MV-4-11 (cell line): ENCODE results near the gene KLHL3.
A peak's percentile ranks its signal among the peaks of the same experiment; 100 is the strongest.

Source experiments
- DNase-seq: peaks from one replicate; lab custom pipeline; 2025; lab: John Stamatoyannopoulos, UW

Gene KLHL3

GRCh38 chr5:137630972-137631370, 104.9 kb downstream of the KLHL3 start:
- no peak for DNase-seq

DNA sequence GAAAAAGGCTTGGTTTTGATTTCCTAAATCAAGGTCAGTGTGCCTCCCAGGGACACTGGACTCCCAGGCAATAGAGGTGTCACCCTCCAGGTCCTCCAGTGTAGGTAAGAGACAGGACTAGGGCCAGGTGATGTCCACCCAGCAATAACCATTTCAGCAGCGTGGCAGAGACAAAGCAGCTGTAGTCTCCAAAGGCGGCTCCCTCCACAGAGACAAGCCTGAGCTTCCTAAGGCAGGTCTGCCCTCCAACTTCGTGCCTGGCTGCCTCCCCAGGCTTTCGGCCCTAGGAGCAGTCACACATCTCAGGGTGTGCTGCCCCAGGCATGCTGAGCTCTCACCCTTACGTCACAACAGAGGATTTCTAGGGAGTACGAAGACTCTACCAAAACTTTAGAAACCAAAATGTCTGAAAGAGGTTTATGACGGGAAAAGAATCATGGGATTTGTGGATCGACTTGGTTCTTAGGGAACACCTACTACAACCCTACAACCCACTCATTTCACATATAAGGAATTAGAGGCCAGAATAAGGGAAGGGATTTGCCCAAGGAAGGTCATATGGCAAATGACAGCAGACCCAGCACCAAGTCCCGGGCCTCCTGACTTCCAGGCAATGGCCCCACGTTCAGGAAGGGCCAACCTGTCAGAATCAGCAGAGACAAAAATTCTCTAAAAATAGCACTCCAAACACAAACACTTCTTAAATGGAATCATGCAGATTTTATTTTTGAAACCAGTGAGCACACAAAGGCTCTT, 105.5 kb downstream of the KLHL3 start:
- DNase-seq: no peak

DNA sequence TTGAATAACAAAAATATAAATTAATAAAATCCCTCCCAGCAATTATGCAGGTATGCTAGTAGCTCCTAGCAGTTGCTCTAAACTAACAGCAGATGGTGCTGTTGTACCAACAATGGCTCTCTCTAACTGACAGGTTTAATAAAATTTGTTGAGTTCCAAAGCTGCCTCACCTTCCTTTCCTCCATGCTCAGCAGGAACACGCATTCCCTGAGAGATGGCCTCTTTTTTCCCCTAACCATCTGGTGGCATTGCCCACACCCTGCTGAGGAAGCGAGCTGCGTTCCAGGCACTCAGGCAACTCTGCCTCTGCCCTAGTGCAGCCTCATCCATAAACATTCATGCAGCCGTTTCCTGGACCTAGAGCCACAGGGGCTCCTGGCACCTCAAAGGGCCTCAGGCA, 106.2 kb downstream of the KLHL3 start:
- DNase-seq: peak; percentile 14

DNA sequence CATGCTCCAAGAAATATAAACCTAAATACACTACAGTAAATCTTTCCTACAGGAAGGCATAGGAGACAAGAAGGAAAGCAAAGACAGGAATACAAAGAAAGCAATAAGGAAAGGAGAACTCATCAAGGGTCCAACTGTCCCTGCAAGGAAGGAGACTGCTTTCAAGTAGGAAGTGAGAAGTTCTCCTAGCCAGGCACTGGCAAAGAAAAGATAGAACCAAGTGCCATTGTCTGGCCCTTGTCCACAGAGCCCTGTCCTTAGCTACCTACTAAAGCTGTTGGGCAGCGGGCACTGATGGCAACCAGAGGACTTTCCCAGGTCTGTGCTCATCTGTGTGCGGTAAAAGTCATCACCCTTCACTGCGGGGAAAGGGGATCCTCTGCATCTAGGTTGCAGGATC, 108.2 kb downstream of the KLHL3 start:
- DNase-seq: peak; percentile 52

DNA sequence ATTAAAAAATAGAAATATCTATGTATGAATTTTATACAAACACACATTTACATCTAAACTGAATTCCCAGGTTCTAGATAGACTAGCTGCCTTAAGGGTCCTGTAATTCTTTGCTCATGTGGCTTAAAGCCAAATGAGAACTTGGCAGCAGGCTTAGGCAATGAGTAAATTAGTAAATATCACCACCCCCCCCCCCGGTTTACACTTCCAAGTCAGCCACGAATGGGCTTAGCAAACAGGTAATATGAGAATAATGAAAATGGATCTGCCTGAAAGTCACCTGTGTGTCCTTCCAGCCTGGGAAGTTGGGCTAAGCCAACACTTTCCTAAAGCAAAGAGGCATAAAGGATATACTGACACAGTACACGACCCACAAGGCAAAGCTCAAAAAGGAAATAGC, 108.6 kb downstream of the KLHL3 start:
- DNase-seq: no peak

- no peak for DNase-seq
Measured at GRCh38 chr5:137624786-137625349, 111.0 kb downstream of the KLHL3 start.

DNA sequence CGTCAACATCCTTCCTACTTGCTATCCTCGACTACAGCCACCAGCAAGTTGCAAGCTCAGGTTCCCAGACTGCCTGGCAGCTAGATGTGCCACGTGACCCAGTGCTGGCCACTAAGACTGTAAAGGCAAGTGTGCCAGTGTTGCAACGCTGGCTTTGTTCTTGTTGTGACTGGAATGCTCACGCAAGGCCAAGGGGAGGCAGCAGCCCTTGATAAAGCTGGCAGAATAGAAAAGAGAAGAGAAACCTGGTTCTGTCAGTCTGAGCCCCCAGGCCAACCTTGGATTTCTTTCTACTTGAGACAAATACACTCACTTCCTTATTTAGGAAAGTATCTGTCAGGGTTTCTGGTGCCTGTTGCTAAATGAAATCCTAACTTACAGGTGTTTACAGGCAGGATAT, 113.0 kb downstream of the KLHL3 start:
- DNase-seq: peak; percentile 99

- peak; percentile 53 for DNase-seq
Measured at GRCh38 chr5:137621861-137622823, 113.7 kb downstream of the KLHL3 start.

DNA sequence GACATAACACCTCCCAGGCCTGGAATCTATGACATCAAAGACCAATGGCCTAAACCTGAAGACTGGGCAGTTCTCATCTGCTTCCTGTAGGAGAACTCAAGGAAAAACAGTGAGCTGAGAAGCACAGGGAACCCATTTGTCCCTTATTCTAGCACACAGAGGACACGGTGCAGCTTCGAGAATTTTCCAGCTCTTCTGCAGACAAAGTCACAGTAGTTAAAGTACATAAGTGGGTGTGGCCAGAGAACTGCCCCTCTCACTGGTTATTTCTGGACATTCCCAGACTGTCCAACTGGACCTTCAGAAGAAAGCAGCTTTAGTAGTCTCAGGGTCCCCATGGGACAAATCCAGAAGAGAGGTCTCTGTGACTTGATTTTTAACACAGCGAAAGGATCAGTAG, 114.6 kb downstream of the KLHL3 start:
- no peak for DNase-seq

DNA sequence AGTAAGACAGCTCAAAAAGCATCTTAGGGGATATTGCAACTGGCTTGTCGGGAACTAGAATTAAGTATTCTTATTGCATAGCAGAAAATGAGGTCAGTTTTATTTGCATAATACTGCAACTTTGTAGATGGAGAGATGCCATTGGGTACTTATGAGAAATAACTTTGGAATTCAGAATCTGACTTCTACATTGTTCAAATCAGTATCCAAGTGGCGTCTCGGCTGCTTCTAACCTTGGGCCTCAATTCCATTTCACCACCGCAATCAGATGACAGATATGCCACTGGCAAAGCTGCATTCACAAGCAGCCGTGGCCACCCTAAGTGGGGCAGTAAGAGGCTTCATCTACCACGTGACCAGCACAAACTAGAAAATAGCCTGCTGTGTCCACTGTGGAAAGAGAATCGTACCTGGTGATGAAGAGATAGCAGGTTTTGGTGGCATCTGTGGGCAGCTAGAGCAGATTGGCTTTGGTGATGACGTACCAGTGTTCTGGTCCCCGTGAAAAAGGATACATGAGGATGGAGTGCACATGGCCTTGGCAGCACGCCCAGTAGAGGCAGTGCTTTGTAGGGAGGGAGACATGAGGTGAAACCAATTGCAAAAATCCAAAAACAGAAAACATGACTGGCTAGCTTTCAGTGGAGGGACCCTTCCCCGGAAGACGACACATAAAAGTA, 116.6 kb downstream of the KLHL3 start:
- DNase-seq: no peak

- DNase-seq: no peak
Measured at GRCh38 chr5:137618476-137618875, 117.4 kb downstream of the KLHL3 start.

- DNase-seq: no peak
Measured at GRCh38 chr5:137617528-137618205, 118.2 kb downstream of the KLHL3 start.

- DNase-seq: no peak
Measured at GRCh38 chr5:137616046-137616445, 119.8 kb downstream of the KLHL3 start.

DNA sequence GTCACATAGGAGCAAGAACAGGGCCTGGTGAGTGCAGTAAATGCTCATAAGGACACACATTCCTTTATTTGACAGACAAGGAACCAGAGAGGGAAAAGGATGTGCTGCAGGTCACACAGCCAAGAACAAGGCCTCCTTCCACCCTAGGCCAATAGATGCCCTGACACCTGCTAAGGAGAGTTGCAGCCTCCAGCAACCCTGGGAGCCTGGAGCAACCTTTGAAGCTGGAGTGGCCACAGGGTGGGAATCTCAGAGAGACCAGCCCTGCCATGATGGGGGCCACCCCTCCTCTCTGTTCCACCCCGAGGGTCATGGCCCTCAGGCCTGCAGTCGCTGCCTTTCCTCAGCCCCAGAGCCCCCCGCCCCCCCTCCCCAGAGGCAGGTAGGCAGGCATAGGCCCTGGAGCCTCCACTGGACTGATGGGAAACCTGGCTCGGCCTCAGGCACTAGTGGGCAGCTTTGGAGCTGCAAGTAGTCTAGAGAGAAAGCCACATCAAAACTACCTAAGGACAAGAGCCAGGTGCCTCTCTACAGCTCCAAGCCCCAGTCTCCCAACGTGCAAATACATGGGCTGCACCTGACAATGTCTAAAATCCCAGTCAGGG, 120.6 kb downstream of the KLHL3 start:
- no peak for DNase-seq

- peak; percentile 95 for DNase-seq
Measured at GRCh38 chr5:137613554-137614265, 122.2 kb downstream of the KLHL3 start.

GRCh38 chr5:137612576-137612975, 123.3 kb downstream of the KLHL3 start:
- DNase-seq: no peak

- DNase-seq: no peak
Measured at GRCh38 chr5:137611794-137612435, 124.0 kb downstream of the KLHL3 start.

DNA sequence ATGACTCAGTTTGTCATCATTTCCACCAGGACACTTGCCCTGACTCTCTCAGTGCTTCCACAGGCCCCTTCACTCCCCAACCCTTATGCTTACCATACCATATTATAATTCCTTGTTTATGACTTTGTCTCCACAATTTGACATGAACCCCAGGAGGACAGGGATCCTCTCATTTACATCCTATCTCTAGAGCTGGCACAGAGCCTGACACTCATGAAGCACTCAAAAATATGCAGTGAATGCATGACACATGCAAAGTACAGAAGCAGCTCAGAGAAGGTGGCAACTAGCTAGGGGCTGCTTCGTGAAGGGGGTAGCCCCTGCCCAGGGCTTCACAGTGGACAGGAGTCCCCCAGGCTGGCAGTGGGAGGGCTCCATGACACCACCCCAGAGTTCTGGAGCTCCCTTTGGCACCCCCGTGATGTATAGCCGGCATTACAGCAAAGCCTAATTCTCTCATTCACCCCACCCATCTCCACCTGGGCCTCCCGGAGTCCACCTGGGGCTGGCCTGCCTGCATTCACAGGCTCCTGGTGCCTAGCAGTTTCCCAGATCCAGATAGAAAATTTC, 124.8 kb downstream of the KLHL3 start:
- DNase-seq: no peak

- no peak for DNase-seq
Measured at GRCh38 chr5:137610598-137610997, 125.3 kb downstream of the KLHL3 start.

GRCh38 chr5:137609127-137609526, 126.8 kb downstream of the KLHL3 start:
- DNase-seq: no peak
